ENCODE results near the gene CCDC91. TPM values are rescaled to one million over a fixed set of nuclear protein-coding genes. Genes with fewer than 3 reads are reported as not detected.

The CCDC91 gene
- total and polyA plus RNA-seq, 2 of the 4 experiments (the other 2 are of a cell fraction) = 8.6 to 14.7 TPM

- no peak for ATAC-seq (ENCODE audit: low read depth)
- Histone ChIP-seq H3K27me3 (ENCODE audit: control insufficient read depth, insufficient read depth, low read length) (no peaks in the 10 kb centered on the region), H2AK5ac (ENCODE audit: low read depth, low read length) (no peak overlapping the region), H2AFZ (replicated peaks; ENCODE audit: low read length, poor library complexity) (no peak overlapping the region), H2BK120ac (ENCODE audit: low read depth, low read length) (no peak overlapping the region), H3K9ac (ENCODE audit: low read depth, low read length) (no peak overlapping the region), H3K56ac (ENCODE audit: extremely low read depth, insufficient read depth, low read length) (no peak overlapping the region), H2BK20ac (ENCODE audit: low read depth, low read length) (no peak overlapping the region), H4K5ac (ENCODE audit: low read depth, low read length) (no peak overlapping the region), H2BK15ac (ENCODE audit: low read depth, low read length) (no peak overlapping the region), H3K23ac (ENCODE audit: low read depth, low read length) (no peak overlapping the region), H2BK5ac (ENCODE audit: low read depth, low read length, poor library complexity, severe bottlenecking) (no peak overlapping the region), H3K14ac (replicated peaks; ENCODE audit: low read depth, low read length) (no peak overlapping the region), H4K20me1 (ENCODE audit: insufficient read depth, low read length) (no peaks in the 10 kb centered on the region), H3K9me1 (ENCODE audit: insufficient read depth, low read length) (no peaks in the 10 kb centered on the region), H3K4me1 (ENCODE audit: control insufficient read depth, insufficient read depth, low read length) (no peaks in the 10 kb centered on the region), H3K9me3 (ENCODE audit: control insufficient read depth, insufficient read depth, low read length) (no peaks in the 10 kb centered on the region), H3K4me3 (ENCODE audit: insufficient read depth, low read depth, low read length) (no peak overlapping the region), H4K91ac (ENCODE audit: insufficient read depth, low read depth, low read length) (no peak overlapping the region), H3K36me3 (ENCODE audit: control insufficient read depth, insufficient read depth, low read length) (no peaks in the 10 kb centered on the region), H3K18ac (ENCODE audit: low read depth, low read length) (no peak overlapping the region), H2AK9ac (replicated peaks; ENCODE audit: low read depth, low read length, poor library complexity) (no peak overlapping the region), H3K4ac (ENCODE audit: low read depth, low read length) (no peak overlapping the region), H3K4me2 (ENCODE audit: low read depth, low read length) (no peak overlapping the region), H3K27ac (ENCODE audit: insufficient read depth, low read length) (no peak overlapping the region), H4K8ac (ENCODE audit: low read depth in 2 of 2, low read length in 2 of 2) (no peak overlapping the region), H3K79me1 (ENCODE audit: low read depth in 1 of 2, low read length in 2 of 2) (no peaks in the 10 kb centered on the region)
- ChIA-PET CTCF (no interaction called here), POLR2A (ENCODE audit: unreplicated experiment) (no interaction called here)
- in situ Hi-C loops (cut with MboI; ENCODE audit: low sequenced_read_pairs) (no loop called here), intact Hi-C loops (cut with micrococcal nuclease) (no loop called here), dilution Hi-C loops (cut with HindIII; ENCODE audit: low sequenced_read_pairs, unreplicated experiment) (no loop called here)
- BruUV-seq (replicated peaks) = no TSS peak
- TF ChIP-seq RAD21 (IDR thresholded peaks at IDR 0.05; ENCODE audit: low read length) = no peak
- TF ChIP-seq RCOR1 (IDR thresholded peaks at IDR 0.05; ENCODE audit: insufficient replicate concordance, low read length) = no peak
- no peak for TF ChIP-seq POLR2A (IDR thresholded peaks at IDR 0.05; ENCODE audit: low read depth, low read length)
- TF ChIP-seq CTCF (conservative IDR thresholded peaks at IDR 0.05; ENCODE audit: low read depth, low read length) = no peak
- no peak for TF ChIP-seq SMC3 (IDR thresholded peaks at IDR 0.05; ENCODE audit: low read depth, low read length)
- no peak for TF ChIP-seq NFE2L2 (IDR thresholded peaks at IDR 0.05; ENCODE audit: low read depth, low read length)
- TF ChIP-seq FOS (IDR thresholded peaks at IDR 0.05; ENCODE audit: low read depth, low read length) = no peak
- no peak for TF ChIP-seq ELK1 (IDR thresholded peaks at IDR 0.05; ENCODE audit: borderline replicate concordance, low read depth, low read length)
- no peak for TF ChIP-seq BHLHE40 (IDR thresholded peaks at IDR 0.05; ENCODE audit: low read depth, low read length)
- no peak for TF ChIP-seq CEBPB (IDR thresholded peaks at IDR 0.05; ENCODE audit: low read depth, low read length)
- TF ChIP-seq MAZ (IDR thresholded peaks at IDR 0.05; ENCODE audit: borderline replicate concordance, low read depth, low read length) = no peak
- no peak for TF ChIP-seq USF2 (IDR thresholded peaks at IDR 0.05; ENCODE audit: low read depth, low read length)
- no peak for DNase-seq
- WGBS, 2 experiments (ENCODE audit: extremely low coverage in 2 of 2, insufficient read length in 1 of 2) = 100% methylated on average over 3 of the region's 3 CpGs; no CpG with 5 or more reads in 1 of the 2 experiments
Measured at GRCh38 chr12:28303192-28303591, 112.9 kb downstream of the CCDC91 start.

All from IMR-90 (cell line).